Activated CD8-positive, alpha-beta T cell treated with anti-CD3 and anti-CD28 coated beads for 36 hours (primary cell): Measurements from ENCODE around the gene COMT. TPM values are rescaled to one million over a fixed set of nuclear protein-coding genes. Genes with fewer than 3 reads are reported as not detected.

ENCODE experiments used
- ATAC-seq: fragments of 200-7000 bp; cut with Tn5 transposase; one replicate; pipeline ENCODE4 v1.10.0; 2021; ENCODE audit warnings: mild to moderate bottlenecking, moderate library complexity
- CTCF ChIA-PET: fragments of 350-600 bp; sonication (Branson Sonifier 250); formaldehyde crosslinking; loops from one replicate; lab custom pipeline; 2021; ENCODE audit warnings: antibody characterized with exemption; lab: Charles Lee
- POLR2A ChIA-PET: fragments of 350-600 bp; sonication (Branson Sonifier 250); formaldehyde crosslinking; loops from one replicate; lab custom pipeline; 2021; ENCODE audit warnings: antibody characterized with exemption; lab: Charles Lee
- DNase-seq: peaks from one replicate; pipeline ENCODE4 v3.0.0-alpha.2; 2020
- H3K27ac Mint-ChIP-seq: one replicate; pipeline ENCODE4 v1.8.0; 2021; ENCODE audit warnings: mild to moderate bottlenecking, mixed read lengths
- H3K27me3 Mint-ChIP-seq: one replicate; pipeline ENCODE4 v1.8.0; 2021; ENCODE audit warnings: mixed read lengths
- H3K36me3 Mint-ChIP-seq: one replicate; pipeline ENCODE4 v1.8.0; 2021; ENCODE audit warnings: low read depth, mixed read lengths
- H3K4me1 Mint-ChIP-seq: one replicate; pipeline ENCODE4 v1.8.0; 2021; ENCODE audit warnings: low read depth, mixed read lengths
- H3K4me3 Mint-ChIP-seq: one replicate; pipeline ENCODE4 v1.8.0; 2021; ENCODE audit warnings: mild to moderate bottlenecking, moderate library complexity, mixed read lengths
- H3K9me3 Mint-ChIP-seq: one replicate; pipeline ENCODE4 v1.8.0; 2021; ENCODE audit warnings: mixed read lengths
- intact Hi-C: fragments of 100-400 bp; cut with micrococcal nuclease; formaldehyde crosslinking; loops from one replicate; pipeline ENCODE4 v1.10.0; 2022
- total RNA-seq, 2 experiments: library from RNA; stranded (reverse); gene quantifications; one replicate each; pipeline ENCODE4 v1.2.3, GENCODE V29; 2021
- TF ChIP-seq, protein P1 (sequence below): fragments of 200-600 bp; IDR thresholded peaks from one replicate; pipeline ENCODE4 v1.8.0; 2022; ENCODE audit warnings: antibody characterized with exemption, mild to moderate bottlenecking

Gene COMT
- total RNA-seq, 2 experiments from 2014 or later, result 70.7 to 74.5 TPM

DNA sequence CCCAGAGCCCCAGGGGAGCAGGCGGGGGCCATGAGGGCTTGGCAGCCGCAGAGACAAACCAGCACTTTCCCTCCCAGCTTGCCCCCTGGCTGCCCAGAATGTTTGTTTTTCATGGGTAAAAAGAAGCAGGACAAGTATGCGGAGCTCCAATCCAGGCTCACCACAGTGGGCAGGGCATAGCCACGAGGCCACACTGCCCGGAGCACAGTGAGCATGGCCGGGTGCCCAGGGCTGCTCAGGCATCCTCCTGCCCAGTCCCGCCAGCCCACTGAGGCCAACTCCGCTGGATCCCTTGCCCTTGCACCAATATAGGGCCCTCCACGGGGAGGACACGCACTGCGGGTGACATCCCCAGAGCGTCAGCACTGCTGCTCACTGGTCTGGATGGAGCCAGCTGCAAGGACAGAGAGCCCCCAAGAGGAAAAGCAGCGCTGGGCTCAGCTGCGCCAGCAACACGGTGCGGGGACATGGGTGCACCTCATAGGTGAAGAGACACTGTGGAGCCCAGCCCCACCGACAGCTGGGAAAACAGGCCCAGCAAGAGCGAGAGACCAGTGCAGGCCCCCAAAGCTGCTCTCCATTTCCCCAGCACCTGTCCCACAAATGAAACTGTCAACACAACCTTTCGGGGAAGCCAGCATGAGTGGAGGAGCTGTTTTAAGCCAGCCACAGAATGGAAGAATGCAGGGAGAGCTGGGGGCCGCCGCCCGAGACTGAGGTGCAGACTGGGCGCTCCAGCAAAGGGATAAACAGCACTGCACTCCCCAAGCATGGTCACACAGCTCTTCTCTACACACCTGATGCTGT is 50.3 kb downstream of the COMT start:
- ATAC-seq (no peak), DNase-seq (no peak)
- Mint-ChIP-seq H3K27ac (no peak overlapping the region), H3K36me3 (no peaks in the 10 kb centered on the region), H3K4me1 (no peaks in the 10 kb centered on the region), H3K4me3 (no peak overlapping the region), H3K27me3 (no peaks in the 10 kb centered on the region), H3K9me3 (no peaks in the 10 kb centered on the region)
- TF ChIP-seq, protein P1, sequence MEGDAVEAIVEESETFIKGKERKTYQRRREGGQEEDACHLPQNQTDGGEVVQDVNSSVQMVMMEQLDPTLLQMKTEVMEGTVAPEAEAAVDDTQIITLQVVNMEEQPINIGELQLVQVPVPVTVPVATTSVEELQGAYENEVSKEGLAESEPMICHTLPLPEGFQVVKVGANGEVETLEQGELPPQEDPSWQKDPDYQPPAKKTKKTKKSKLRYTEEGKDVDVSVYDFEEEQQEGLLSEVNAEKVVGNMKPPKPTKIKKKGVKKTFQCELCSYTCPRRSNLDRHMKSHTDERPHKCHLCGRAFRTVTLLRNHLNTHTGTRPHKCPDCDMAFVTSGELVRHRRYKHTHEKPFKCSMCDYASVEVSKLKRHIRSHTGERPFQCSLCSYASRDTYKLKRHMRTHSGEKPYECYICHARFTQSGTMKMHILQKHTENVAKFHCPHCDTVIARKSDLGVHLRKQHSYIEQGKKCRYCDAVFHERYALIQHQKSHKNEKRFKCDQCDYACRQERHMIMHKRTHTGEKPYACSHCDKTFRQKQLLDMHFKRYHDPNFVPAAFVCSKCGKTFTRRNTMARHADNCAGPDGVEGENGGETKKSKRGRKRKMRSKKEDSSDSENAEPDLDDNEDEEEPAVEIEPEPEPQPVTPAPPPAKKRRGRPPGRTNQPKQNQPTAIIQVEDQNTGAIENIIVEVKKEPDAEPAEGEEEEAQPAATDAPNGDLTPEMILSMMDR, result no peak
- intact Hi-C loops, result no loop called here
- ChIA-PET CTCF (no interaction called here), POLR2A (interaction anchor here (1.4 kb wide), 1 partner anchor 22 kb away, joined by 3 read pairs; no protein-coding TSS in a partner anchor)

DNA sequence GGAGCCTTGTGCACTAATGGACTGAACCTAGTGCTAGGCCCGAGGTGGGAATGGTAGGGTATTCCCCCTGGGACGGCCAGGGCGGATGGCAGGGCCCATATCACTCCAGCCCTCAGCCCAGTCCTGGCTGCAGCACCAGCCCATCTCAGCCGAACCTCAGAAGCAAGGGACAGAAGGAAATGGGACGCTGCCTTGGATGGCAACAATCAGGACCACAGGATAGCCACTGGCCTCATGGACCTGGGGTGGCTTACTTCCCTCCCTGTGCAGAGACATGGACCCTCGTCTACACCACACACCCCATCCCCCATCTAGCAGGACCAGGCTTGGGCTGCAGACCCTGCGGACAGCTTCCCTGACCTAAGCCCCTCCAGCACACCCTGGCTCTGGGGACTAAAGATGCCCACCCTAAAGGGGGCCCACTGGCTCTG is 50.9 kb downstream of the COMT start:
- intact Hi-C loops, result no loop called here
- ATAC-seq, result no peak
- Mint-ChIP-seq H3K36me3 (no peaks in the 10 kb centered on the region), H3K4me3 (no peak overlapping the region), H3K27me3 (no peaks in the 10 kb centered on the region), H3K4me1 (no peaks in the 10 kb centered on the region), H3K27ac (no peak overlapping the region), H3K9me3 (no peaks in the 10 kb centered on the region)
- DNase-seq, result no peak
- TF ChIP-seq, protein P1, result no peak
- POLR2A ChIA-PET, result interaction anchor here (1.4 kb wide), 1 partner anchor 22 kb away, joined by 3 read pairs; no protein-coding TSS in a partner anchor
- CTCF ChIA-PET, result no interaction called here

DNA sequence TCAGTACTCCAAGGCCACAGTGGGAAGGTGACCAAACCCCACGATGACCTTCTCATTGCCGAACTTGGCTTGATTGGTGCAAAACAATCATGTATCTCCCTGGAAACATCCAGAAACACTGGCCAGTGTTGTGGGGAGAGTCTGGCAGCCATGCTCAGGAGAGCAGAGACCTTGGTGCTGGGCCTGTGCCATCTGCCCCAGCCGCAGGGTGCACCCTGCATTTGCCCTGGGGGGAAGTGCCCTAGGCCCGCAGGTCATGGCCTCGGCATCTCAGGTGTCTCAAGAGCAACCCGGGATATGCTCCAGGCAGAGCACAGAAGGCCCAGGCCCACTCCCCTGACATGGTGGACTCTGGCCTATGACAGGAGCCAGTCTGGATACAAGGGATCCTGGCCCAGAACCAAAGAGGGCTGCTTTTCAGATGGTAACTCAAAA is 51.4 kb downstream of the COMT start:
- H3K9me3 Mint-ChIP-seq, result no peaks in the 10 kb centered on the region
- TF ChIP-seq, protein P1, result no peak
- POLR2A ChIA-PET, result no interaction called here
- no peaks in the 10 kb centered on the region for H3K36me3 Mint-ChIP-seq
- CTCF ChIA-PET, result no interaction called here
- H3K27me3 Mint-ChIP-seq, result no peaks in the 10 kb centered on the region
- ATAC-seq, result no peak
- intact Hi-C loops, result no loop called here
- DNase-seq, result no peak
- H3K4me1 Mint-ChIP-seq, result no peaks in the 10 kb centered on the region
- no peak overlapping the region for H3K4me3 Mint-ChIP-seq
- H3K27ac Mint-ChIP-seq, result no peak overlapping the region

DNA sequence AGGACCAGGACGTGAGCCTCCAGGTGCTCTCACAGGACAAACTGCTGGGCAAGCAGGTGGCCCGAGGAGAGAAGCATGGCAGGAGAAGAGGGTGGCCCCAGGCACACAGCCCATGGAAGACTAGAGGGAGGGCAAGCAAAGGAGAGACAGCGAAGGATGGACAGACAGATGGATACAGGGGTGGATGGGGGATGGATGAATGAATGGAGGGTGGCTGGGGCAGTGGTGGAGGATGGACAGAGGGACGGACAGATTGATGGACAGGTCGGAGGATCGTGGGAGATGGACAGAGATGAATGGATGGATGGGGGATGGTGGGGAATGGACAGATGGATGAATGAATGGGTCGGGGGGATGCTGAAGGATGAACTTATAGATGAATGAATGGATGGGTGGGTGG is 52.4 kb downstream of the COMT start:
- POLR2A ChIA-PET, result no interaction called here
- no peak for ATAC-seq

More for the DNA sequence above, 52.4 kb downstream of the COMT start:
- intact Hi-C loops, result no loop called here
- H3K27me3 Mint-ChIP-seq, result no peaks in the 10 kb centered on the region
- DNase-seq, result no peak
- H3K4me1 Mint-ChIP-seq, result no peaks in the 10 kb centered on the region
- H3K9me3 Mint-ChIP-seq, result no peaks in the 10 kb centered on the region
- no peaks in the 10 kb centered on the region for H3K36me3 Mint-ChIP-seq
- H3K4me3 Mint-ChIP-seq, result no peak overlapping the region
- TF ChIP-seq, protein P1, result no peak
- H3K27ac Mint-ChIP-seq, result no peak overlapping the region
- CTCF ChIA-PET, result no interaction called here
